HT-29 (cell line): ENCODE measurements around the gene D2HGDH. TPM values are rescaled to one million over a fixed set of nuclear protein-coding genes. Genes with fewer than 3 reads are reported as not detected.
"Not testable (repeated sequence)": the region's sequence is repeated elsewhere in the genome, so short reads cannot be mapped to it uniquely, and the experiment has no call there.

ENCODE experiments used
- DNase-seq: peaks from one replicate; pipeline ENCODE4 v3.0.0-alpha.2; 2015; ENCODE audit warnings: low spot score
- total RNA-seq: library from RNA; depleted of rRNA; stranded (reverse); fragments of >200 nt; shearing (Covaris generic); gene quantifications from 2 replicates; pipeline ENCODE4 v1.2.3, GENCODE V29; 2014

Gene D2HGDH
- total RNA-seq, 1 experiment from 2014 or later = 53.7 TPM

DNA sequence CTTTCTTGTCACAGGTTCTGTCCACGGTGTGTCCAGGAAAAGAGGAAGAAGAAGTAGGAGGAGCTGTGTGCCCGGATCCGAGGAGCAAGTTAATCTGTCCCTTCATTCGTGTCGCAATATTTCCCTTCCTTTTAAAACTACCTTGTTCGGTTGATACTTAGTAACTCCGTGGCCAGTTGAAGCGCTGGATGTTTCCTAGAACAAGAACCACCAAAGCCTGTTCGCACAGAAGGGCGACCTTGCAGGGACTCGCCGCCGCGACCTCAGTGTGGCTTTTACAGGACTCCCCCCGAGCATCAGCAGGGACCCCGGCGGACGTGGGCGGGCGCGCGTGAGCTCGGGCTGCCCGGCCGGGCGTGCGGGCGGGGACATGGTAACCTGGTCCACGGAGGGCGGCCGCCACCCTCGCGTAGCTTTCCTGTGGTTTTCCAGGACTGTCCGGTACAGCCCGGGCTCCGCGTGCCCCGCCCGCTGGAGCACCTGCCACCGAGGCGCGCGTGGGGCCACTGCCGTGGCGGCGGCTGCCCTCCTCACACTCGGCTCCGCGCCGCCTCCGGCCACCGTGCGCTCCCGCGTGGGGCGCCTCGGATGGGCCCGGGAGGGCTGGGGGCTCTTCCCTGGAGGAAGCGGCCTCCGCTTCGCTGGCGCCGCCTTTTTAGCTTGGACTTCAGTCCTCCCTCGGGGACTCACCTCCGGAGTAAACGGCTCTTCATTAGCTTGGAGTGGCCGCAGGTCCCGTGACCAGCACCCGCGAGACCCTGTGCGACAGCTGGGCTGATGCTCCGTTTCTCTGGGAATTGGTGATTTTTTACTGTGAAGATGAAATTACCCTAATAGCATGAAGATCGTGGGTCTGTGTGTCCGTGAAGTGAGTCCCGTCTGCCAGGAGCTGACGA, 9.2 kb upstream of the D2HGDH start:
- DNase-seq = no peak

DNA sequence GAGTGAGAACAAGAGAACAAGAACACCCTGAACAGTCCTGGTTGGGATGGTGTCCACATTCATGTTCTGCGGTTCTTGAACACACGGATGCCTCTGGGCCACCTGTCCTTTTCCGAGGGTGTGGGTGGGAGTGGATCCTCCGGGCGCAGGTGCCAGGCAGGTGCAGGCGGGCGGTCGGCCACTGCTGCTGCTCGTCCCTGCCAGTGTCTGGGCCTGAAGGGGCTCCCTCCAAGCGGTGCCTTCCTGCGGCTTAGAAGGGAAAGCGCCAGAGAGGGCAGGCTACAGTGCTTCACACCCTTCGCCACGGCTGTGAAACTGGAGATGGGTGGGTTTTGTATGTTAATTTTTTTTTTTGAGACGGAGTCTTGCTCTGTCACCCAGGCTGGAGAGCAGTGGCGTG, 8.0 kb upstream of the D2HGDH start:
- DNase-seq = no peak

DNA sequence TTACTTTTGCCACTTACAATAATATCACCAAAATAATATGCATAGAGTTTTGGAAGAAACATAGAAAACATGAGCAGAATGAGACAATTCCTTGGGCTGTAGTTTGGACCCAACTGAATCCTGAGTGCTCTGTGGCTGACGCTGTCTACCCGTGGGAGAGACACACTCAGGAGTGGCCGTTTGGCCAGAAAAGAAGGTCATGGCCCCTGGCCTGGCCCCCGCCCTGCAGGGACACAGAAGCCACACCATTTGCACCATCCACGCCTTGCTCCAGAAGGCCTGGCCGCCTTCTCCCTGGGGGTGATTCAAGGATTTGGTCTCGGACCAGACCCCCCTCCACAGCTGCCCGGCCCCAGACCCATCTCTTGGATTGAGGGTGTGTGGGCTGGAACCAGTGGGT, 6.4 kb upstream of the D2HGDH start:
- DNase-seq = no peak

DNA sequence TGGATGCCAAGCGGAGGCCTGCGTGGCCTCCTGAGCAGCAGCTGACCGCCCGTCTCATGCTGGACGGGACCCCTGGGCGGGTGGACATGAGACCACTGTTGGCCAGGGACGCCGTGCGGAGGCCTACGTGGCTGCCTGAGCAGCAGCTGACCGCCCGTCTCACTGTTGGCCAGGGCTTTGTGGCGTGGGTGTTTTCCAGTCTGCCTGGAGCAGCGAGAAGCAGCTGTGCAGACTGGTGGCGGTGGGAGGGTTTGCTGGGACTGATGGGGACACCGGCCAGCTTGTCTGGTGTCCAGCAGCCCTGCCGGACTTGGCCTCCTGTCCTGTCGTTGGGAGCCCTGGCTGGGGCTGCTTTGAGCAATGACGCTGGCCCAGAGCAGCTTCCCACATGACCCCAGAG, 5.8 kb upstream of the D2HGDH start:
- DNase-seq = no peak

DNA sequence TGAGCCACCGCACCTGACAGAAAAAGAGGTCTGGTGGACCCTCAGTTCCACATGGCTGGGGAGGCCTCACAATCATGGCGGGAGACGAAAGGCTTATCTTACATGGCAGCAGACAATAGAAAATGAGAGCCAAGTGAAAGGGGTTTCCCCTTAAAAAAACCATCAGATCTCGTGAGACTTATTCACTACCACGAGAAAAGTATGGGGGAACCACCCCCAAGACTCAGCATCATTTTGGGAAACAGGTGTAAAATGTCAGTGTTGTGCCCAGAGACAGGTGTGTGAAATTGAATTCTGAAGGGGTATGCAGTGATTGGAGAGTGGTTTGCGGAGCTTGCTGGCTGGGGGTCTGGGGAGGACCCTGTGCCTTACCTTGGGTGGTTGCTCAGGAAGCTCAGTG, 4.6 kb upstream of the D2HGDH start:
- DNase-seq = no peak

DNA sequence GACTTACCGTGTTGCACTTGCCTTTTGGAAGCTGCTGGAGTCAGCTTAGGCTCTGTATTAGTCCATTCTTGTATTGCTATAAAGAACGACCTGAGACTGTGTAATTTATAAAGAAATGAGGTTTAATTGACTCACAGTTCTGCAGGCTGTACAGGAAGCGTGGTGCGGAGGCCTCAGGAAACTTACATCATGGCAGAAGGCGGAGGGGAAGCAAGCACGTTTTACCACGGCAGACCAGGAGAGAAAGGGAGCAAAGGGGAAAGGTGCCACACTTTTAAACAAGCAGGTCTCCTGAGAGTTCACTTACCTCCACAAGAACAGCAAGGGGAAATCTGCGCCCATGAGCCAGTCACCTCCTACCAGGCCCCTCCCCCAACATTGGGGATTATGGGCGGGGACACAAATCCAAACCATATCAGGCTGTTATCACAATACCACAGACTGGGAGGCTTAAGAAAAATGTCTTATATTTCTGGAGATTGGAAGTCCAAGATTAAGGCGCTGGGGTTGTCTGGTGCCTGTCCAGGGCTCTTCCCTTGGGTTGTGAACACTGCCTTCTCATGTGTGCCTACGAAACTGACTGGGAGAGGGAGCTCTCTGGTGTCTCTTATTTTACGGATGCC, 3.6 kb upstream of the D2HGDH start:
- no peak for DNase-seq

DNA sequence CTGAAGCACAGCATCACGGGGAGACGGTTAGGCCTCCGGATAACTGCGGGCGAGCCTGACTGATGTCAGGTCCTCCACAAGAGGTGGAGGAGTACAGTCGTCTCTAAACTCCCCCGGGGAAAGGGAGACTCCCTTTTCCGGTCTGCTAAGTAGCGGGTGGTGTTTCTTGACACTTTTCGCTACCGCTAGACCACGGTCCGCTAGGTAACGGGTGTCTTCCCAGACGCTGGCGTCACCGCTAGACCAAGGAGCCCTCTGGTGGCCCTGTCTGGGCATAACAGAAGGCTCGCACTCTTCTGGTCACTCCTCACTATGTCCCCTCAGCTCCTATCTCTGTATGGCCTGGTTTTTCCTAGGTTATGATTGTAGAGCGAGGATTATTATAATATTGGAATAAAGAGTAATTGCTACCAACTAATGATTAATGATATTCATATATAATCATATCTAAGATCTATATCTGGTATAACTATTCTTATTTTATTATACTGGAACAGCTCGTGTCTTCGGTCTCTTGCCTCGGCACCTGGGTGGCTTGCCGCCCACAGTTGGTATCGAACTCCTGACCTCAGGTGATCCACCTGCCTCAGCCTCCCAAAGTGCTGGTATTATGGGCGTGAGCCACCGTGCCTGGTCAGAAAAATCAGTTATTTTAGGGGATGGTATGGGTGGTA, 1.8 kb upstream of the D2HGDH start:
- peak; percentile 43 for DNase-seq

DNA sequence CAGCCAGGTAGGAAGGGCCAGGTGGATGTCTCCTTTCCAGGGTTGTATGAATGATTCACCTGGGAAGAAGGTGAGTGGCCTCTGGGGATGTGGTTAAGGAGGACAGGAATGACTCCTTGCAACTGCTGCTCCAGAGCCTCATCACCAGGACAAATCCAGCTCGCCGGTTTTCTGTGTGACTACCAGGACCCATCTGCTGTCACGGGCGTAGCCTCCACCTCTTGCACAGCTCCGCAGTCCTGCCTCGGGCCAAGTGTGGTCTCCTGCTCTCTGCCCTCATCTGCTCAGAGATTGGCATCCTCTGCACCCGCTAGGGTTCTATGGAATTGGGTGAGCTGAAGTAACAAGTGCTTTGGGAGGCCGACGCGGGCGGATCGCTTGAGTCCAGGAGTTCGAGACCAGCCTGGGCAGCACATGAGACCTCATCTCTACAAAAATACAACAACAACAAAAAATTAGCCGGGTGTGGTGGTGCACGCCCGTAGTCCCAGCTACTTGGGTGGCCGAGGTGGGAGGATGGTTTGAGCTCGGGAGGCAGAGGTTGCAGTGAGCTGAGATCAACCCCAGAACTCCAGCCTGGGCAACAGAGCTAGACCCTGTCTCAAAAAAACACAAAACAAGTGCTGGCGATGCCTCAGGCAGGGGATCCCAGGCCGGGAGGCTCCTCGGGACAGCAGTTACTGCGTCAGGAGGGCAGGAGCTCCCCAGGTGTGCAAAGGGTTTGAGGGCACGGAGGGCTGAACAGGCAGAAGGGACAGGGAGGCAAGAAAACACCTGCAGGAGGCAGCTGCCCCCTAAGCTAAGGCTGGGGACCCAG, 831 bp upstream of the D2HGDH start:
- DNase-seq = no peak

DNA sequence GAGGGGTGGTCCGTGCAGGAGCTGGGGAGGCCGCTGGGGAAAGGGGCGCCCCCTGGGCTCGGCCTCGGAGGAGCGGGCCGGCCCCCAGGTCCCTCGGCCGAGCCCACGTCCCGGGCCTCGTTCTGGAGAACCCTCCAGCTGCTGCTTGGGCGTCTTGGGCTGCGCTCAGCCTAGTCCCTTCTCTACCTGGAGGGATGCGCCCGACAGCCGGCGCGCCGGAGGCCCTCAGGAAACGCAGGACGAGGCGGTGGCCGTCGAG, 293 bp upstream of the D2HGDH start:
- DNase-seq = no peak

DNA sequence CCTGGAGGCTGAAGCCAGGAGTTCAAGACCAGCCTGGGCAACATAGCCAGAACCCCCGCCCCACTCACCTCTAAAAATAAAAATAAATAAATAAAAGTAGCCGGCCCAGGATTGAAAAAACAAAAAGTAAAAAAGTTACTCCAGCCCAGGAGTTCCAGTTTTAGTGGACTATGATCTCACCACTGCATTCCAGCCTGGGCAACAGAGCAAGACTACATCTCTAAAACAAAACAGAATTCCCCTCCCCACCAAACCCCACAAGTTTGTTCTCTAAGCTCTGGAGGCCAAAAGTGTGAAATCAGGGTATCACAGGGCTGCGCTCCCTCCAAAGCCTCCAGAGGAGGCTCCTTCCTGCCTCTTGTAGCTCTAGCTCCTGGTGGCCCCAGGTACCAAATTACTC, 1.7 kb downstream of the D2HGDH start:
- no peak for DNase-seq

DNA sequence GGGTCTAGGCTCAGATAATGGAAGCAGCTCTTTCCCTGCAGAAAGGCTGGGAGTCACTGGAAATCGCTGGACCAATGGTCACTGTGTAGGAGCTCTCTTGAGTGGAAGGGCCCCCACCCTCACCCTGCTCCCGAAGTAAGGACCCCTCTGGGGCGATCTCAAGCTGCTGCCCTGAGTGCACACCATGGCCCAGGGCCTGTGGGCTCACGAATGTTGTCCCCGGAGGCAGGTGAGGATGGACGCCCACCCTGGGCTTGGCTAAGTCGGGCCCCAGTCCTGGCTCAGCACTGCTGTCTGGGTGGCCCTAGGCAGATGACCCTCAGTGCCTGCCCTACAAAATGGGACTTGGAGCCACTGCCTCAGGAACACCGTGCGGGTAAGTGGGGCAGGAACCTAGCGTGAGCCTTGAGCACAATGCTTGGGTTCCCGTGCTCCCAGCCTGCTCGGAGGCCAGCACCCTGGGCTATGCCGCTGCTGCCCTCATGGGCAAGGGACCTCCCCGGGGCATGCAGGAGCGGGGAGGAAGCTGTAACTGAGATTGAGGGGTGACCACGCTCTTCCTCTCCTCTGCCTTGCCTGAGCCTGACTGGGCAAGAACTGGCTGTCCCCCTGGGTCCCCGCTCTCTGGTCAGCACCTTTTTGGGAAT, 3.7 kb downstream of the D2HGDH start:
- DNase-seq = no peak

DNA sequence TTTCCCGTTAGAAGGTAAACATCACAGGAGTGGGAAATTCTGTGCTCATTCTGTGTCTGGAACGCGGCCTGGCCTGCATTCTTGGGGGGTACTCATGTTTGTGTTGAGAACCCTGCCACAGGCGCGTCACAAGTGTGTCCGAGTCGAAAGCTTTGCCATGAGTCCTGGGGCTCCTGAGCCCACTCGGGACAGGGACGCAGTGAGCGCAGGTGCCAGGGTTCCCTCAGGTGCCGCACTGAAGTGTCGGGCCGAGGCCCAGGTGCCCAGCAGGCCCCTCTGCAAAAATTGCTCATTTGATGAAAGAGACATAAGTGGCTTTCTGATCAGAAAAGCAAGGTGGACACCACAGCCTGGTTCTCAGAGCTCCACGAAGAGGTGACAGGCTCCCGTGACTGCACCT, 4.7 kb downstream of the D2HGDH start:
- DNase-seq = no peak

DNA sequence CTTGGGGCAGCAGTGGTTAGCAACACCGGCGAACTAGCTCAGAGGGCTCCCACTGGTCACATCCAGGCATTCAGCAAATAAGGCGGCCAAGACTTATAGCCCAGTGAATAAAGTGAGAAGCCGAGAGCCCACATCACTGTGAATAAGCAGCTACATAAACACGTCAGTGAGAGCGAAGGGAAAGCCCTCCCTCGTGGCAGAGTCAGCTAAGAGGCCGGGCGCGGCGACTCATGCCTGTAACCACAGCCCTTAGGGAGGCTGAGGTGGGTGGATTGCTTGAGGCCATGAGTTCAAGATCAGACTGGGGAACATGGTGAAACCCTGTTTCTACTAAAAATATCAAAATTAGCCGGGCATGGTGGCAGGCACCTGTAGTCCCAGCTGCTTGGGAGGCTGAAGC, 5.2 kb downstream of the D2HGDH start:
- no peak for DNase-seq

DNA sequence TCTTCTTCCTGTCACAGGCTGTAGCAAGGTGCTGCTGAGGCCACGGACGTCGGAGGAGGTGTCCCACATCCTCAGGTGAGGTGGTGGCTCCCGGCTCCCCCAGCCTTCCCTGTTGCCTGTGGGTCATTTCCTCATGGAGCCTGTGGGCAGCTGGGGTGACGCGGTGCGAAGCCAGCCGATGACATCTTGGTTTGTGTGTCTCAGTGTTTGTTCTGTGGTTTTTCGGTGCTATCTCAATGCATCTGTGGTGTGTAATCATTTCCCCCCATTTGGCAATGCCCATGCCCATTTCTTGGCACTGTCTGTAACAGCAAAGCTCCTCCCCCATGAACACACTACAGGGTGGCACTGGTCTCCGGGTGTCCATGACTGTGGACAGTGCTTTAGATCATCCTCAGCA, 6.6 kb downstream of the D2HGDH start:
- DNase-seq = peak; percentile 21

DNA sequence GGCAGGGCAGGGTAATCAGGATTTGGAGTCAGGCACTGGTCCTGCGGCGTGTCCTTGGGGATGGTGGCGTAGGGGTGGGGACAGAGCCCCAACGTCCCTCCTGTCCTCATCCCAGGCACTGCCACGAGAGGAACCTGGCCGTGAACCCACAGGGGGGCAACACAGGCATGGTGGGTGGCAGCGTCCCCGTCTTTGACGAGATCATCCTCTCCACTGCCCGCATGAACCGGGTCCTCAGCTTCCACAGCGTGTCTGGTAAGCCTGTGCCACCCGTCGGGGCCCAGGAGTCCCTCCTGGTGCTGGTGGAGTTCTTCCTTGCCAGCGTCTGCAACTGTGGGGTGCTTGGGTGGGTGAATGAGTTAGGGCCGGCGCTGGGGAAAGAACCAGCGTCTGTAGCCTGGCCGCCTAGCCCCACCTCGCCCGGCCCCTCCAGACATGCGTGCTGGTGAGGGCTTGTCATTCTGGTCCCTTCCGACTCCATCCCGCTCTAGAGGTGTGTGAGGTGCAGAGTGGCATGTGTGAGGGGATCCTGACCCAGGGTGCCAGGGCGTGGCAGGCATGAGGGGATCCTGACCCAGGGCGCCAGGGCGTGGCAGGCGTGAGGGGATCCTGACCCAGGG, 8.0 kb downstream of the D2HGDH start:
- no peak for DNase-seq

DNA sequence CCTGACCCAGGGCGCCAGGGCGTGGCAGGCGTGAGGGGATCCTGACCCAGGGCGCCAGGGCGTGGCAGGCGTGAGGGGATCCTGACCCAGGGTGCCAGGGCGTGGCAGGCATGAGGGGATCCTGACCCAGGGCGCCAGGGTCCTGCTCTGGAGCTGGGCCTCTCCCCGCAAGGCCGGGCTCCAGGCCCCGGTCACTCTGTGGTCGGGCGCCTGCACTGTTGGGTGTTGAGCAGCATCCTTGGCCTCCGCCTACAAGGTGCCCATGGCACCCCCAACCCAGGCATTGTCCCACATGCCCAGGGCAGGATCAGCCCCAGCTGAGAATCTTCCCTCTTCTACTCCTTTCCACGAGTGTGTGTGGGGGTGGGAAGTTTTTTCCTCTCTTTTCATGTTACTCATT, 8.6 kb downstream of the D2HGDH start:
- not testable (repeated sequence) for DNase-seq

DNA sequence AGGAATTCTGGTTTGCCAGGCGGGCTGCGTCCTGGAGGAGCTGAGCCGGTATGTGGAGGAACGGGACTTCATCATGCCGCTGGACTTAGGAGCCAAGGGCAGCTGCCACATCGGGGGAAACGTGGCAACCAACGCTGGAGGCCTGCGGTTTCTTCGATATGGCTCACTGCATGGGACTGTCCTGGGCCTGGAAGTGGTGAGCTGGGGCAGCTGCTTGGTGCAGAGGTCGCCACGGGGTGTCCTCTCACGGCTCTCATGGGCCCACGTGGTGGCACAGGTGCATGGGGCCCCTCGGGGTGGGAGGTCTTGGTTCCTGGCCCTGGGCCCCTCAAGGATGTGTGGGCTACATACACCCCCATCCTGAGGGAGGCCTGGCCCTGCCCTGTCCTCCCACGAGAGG, 9.2 kb downstream of the D2HGDH start:
- no peak for DNase-seq

DNA sequence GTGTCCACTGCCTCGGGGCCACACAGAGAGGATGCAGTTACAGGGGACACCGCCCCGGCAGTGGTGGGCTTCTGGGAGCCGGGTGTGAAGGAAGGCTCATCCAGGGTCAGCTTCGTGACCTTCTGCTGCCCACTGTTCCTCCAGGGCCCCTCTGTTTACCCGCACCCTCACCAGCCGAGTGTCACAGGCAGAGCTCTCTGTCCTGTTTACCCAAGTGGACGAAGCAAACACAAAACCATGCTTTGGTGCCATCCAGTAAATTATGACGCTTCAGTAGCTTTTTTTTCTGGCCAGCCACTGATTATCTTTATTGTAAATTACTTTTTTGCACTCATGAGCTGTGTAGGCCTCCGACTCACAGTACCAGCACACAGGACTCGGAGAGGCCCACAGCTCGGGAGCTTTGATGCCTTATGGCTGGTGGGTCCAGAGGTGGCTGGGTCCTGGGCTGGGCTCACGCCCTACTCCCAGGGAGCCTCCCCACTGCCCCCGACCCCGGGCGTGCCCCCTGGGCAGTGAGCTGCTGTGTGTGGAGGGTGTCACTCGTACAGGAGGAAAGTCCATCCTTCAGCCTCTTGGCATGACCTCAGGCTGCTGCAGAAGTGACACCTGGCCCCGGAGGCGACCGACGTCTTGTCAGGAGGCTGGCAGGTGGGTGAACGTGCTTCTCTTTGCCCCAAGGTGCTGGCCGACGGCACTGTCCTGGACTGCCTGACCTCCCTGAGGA, 9.8 kb downstream of the D2HGDH start:
- no peak for DNase-seq

DNA sequence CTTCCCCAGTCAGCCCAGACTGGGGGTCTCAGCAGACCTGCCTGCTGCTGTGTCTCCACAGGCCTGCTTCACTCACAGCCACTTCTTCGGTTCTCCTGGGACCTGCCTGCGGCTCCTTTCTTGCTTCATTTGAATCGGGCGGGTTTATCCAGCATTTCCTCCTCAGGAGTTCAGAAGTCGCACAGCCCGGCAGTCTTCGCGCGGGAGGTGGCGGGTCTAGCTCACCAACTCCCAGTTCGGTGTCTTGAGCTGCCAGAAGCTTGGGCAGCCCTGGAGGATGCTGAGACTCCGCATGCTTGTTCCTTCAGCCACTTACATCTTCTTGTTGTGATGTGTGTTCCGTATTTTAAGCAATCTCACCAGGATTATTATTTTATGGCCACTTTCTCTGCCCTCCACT, 10.8 kb downstream of the D2HGDH start:
- no peak for DNase-seq

DNA sequence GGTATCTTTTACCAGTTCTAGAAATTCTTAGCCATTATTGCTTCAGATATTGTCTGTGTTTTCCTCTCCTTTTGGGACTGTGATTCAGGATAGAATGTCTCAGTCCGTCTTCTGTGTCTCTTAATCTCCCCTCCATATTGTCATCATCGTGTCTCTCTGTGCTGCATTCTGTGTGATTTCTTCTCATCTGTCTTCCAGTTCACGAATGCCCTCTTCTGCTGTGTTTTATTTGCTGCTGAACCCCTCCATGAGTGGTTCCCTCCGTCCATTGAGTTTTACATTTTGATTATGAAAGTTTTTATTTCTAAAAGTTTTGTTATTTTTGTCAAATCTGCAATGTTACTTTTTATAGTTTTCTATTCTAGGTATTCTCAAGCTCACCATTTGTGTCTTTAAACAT, 11.7 kb downstream of the D2HGDH start:
- DNase-seq = no peak
